Right ventricle myocardium inferior (tissue), 1 donor: ENCODE results near the gene CDC34. TPM values are rescaled to one million over a fixed set of nuclear protein-coding genes. Genes with fewer than 3 reads are reported as not detected.
"Not testable (repeated sequence)": the region's sequence is repeated elsewhere in the genome, so short reads cannot be mapped to it uniquely, and the experiment has no call there.

ENCODE experiments used
- ATAC-seq: fragments of 200-7000 bp; cut with Tn5 transposase; one replicate; pipeline ENCODE4 v1.9.1; 2020; ENCODE audit warnings: mild to moderate bottlenecking, moderate library complexity
- DNase-seq: peaks from one replicate; pipeline ENCODE4 v3.0.0; 2021; ENCODE audit errors: missing footprints
- intact Hi-C: fragments of 100-400 bp; cut with DNase I; formaldehyde crosslinking; loops from one replicate; pipeline ENCODE4 v1.11.0; 2022
- total RNA-seq: library from RNA; stranded (reverse); fragmentation: NEBNext Ultra II Directional; extraction: Animal tissue kit (Norgen Biotek cat#: 25700); gene quantifications from one replicate; pipeline ENCODE4 v1.2.1, GENCODE V29; 2021
- donor health status: DM: no; HTN: yes; CAD: no; lungs with severe emphysema.

The CDC34 gene
- total RNA-seq, 1 donor from 2014 or later: 109 TPM

DNA sequence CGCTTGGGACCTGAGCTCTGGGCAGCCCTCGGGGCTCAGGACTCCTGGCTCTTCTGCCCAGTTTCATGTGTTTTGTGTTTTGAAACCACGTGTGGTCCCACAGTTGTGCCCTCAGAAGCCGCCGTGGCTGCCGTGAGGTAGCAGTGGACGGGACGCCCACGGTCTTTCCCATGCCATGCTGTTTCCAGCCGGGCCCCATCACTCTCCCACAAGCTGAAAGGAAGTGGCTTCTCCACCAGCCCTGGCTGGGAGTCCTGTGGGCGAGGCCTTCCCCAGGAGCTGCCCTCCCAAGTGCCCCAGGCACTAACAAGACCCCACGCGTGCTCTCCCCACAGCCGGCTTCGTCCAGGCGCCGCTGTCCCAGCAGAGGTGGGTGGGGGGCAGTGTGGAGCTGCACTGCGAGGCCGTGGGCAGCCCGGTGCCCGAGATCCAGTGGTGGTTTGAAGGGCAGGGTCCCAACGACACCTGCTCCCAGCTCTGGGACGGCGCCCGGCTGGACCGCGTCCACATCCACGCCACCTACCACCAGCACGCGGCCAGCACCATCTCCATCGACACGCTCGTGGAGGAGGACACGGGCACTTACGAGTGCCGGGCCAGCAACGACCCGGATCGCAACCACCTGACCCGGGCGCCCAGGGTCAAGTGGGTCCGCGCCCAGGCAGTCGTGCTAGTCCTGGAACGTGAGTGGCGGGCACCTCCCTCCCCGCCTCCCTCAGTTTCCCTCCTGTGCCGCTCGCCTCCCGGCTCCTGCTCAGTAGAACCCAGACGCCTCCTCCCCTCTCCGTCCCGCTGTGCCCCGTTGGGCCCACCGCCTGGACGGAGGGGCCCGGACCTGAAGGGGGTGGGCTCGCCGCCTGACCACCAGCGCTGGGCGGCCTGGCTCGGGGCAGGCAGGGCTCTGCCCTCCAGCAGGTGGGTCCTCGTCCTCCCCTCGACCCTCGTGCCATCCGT, 46.2 kb downstream of the CDC34 start:
- ATAC-seq (no peak), DNase-seq (peak; percentile 76)
- intact Hi-C loops: loop anchor here (5.0 to 10.0 kb wide), 2 partner anchors 85 to 217 kb away; partner anchors contain the start of genes PTBP1 and RNF126

DNA sequence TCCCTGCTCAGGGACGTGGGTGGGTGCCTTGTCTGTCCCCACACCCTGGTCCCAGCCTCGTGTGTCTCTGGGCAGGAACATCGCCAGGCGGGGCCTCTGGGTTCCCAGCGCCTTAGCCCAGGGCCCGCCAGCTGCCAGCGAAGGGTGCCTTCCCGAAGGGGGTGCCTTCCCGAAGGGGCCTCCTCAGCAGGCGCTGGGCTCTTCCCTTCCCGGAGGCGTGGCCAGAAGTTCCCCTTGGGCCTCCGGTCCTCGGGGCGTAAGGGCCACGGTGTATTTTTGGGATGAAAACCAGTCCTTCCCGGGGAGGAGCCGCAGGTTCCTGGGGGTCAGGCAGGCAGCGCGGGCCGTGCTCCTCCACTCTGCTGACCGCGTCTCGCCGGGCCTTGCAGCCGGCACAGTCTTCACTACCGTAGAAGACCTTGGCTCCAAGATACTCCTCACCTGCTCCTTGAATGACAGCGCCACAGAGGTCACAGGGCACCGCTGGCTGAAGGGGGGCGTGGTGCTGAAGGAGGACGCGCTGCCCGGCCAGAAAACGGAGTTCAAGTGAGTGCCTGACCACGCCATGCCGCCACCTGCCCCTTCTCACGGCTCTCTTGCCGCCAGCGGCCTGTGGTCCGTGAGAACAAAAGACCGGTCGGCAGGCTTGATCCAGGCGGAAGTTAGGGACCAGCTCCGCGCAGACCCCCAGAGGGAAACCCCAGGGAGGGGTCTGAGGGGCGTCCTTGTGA, 47.7 kb downstream of the CDC34 start:
- DNase-seq: peak; percentile 61
- no peak for ATAC-seq
- intact Hi-C loops: loop anchor here (5.0 to 10.0 kb wide), 2 partner anchors 83 to 216 kb away; partner anchors contain the start of genes PTBP1 and RNF126

DNA sequence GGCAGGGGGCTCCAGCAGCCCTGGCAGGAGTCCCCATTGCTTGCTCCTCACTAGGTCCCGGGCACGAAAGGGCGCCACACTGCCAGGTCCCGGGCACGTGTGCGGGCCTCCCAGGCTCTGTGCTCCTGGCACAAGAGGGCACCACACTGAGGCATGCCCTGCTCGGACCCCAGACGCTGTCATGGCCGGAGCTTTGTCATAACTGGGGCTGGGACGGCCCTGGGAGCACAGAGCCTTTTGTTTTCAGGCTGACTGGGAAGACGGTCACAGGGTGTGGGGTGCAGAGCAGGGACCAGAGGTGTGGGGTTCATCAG, 48.2 kb downstream of the CDC34 start:
- intact Hi-C loops: loop anchor here (5.0 to 10.0 kb wide), 3 partner anchors 83 to 215 kb away; partner anchors contain the start of genes PTBP1 and RNF126
- DNase-seq: no peak

DNA sequence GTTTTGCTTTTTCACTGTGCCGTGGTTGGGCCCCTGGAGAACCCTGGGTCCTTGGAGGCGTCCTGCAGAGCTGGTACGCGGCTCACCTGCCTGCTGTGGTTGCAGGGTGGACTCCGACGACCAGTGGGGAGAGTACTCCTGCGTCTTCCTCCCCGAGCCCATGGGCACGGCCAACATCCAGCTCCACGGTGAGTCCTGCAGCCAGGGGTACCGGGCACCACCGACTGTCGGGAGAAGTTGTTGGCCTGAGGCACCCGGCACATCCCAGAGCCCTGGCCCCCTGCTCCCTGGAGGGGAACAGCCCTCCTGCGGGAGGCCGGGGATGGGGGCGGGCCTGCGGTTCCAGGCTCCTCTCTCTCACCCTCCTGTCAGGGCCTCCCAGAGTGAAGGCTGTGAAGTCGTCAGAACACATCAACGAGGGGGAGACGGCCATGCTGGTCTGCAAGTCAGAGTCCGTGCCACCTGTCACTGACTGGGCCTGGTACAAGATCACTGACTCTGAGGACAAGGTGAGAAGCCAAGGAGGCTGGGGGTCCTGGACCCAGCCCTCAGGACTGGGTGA, 48.8 kb downstream of the CDC34 start:
- ATAC-seq (no peak), DNase-seq (no peak)
- intact Hi-C loops: loop anchor here (10.0 kb wide), 1 partner anchor 154 kb away; no protein-coding TSS in a partner anchor

More for the DNA sequence above, 48.2 kb downstream of the CDC34 start:
- no peak for ATAC-seq

DNA sequence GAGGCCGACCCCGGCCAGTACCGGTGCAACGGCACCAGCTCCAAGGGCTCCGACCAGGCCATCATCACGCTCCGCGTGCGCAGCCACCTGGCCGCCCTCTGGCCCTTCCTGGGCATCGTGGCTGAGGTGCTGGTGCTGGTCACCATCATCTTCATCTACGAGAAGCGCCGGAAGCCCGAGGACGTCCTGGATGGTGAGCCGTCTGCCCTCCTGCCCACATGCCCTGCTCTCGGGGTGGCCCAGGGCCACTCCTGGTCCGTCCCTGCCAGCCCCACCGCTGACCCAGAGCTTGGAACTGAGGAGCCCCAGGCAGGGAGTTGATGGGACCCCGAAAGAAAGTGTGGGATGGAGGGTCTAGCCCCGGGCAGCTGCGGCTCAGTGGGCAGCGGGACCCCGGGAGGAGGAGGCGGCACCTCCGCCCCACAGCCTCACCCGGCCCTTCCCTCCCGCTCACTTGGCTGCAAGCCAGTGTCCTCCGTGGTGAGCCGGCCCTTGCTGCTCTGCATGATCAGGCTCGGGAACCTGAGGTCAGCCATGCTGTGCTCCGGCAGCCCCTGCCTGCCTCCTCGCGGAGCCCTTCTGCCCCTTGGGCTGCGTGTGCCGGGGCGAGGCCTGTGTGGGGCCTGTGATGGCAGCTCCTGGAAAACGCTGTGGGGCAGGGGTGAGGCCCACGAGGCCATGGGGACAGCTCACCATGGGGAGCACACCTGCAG, 50.0 kb downstream of the CDC34 start:
- no peak for DNase-seq
- no peak for ATAC-seq
- intact Hi-C loops: loop anchor here (10.0 kb wide), 1 partner anchor 153 kb away; no protein-coding TSS in a partner anchor

DNA sequence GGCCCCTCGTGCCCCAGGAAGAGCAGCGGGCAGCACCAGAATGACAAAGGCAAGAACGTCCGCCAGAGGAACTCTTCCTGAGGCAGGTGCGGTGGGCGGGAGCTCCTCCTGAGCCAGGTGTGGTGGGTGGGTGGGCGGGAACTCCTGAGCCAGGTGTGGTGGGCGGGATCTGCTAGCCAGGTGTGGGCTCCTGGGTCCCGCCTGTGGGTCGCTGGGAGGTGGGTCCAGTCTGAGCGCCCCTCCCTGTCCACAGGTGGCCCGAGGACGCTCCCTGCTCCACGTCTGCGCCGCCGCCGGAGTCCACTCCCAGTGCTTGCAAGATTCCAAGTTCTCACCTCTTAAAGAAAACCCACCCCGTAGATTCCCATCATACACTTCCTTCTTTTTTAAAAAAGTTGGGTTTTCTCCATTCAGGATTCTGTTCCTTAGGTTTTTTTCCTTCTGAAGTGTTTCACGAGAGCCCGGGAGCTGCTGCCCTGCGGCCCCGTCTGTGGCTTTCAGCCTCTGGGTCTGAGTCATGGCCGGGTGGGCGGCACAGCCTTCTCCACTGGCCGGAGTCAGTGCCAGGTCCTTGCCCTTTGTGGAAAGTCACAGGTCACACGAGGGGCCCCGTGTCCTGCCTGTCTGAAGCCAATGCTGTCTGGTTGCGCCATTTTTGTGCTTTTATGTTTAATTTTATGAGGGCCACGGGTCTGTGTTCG, 51.1 kb downstream of the CDC34 start:
- ATAC-seq: no peak
- DNase-seq: no peak
- intact Hi-C loops: loop anchor here (10.0 kb wide), 1 partner anchor 152 kb away; no protein-coding TSS in a partner anchor

DNA sequence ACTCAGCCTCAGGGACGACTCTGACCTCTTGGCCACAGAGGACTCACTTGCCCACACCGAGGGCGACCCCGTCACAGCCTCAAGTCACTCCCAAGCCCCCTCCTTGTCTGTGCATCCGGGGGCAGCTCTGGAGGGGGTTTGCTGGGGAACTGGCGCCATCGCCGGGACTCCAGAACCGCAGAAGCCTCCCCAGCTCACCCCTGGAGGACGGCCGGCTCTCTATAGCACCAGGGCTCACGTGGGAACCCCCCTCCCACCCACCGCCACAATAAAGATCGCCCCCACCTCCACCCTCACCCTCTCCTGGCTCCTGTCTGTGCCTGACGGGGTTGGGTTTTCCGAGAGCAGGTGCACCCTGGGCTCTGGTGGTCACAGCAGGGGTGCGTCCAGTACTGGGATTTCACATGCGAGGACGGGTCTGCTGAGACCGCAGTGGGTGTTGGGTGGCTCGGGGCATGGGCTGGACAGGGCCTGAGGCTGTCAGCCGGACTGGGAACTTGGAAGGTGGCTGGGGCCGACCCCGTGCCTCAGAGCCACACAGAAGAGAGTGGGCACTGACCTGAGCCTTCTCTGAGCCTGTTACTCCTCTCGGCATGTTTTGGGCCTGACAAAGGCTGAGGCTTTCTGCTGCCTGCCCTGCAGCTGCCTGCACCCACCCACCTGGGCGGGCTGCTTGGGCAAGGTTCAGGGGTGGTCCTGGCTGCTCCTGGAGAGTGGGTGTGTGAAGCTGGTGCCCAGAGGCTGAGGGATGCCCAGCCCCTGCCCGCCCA, 51.8 kb downstream of the CDC34 start:
- intact Hi-C loops: loop anchor here (10.0 kb wide), 1 partner anchor 151 kb away; no protein-coding TSS in a partner anchor
- DNase-seq (no peak), ATAC-seq (no peak)

DNA sequence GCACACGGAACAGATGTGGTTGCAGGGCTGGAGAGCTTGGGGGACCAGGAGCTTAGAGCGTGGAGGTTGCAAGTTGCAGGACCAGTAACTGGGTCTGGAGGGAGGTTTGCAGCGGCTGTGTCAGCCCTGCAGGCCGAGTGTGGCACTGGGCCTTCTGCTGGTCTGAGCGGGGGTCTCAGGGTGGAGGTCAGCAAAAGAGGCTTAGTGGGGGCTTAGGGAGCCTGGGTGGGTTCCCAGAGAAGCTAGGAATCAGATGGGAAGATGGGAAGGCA, 52.3 kb downstream of the CDC34 start:
- ATAC-seq (no peak), DNase-seq (no peak)
- intact Hi-C loops: loop anchor here (10.0 kb wide), 1 partner anchor 151 kb away; no protein-coding TSS in a partner anchor

DNA sequence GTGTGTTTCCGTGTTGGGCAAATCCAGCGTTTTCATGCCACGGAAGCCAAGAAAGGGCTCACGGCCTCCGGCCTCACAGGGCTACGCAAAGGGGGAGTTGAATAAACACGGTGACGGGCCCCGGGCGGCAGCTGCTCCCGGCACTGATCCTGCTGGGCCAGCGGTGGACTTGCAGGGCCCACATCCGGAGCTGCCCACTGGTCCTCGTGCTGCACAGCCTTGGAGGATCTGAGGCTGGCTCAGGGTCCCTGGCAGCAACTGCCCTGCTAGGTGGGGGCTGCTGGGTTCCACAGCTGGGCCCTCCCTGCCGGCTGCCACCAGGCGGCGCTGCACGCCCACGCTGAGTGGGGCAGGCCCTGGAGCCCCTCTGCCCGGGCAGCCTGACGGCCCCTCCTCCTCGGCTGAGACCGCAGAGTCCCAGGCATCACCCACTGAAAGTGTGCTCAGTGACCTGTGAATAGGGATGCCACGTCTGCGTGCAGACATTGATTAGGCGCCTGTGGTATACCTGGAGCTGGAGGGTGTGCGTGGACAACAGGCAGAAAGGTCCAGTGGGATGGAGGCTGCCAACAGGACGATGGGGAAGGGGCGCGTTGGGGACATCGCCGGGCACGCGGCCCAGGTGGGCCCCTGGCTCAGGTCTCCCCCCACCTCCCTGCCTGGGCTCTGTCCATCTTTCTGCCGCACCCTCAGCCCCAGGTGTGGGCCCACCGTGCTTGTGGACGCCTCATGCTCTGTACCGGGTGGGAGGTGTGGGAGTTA, 52.9 kb downstream of the CDC34 start:
- ATAC-seq: peak; percentile 70
- intact Hi-C loops: loop anchor here (10.0 kb wide), 1 partner anchor 150 kb away; no protein-coding TSS in a partner anchor
- DNase-seq: peak; percentile 83

DNA sequence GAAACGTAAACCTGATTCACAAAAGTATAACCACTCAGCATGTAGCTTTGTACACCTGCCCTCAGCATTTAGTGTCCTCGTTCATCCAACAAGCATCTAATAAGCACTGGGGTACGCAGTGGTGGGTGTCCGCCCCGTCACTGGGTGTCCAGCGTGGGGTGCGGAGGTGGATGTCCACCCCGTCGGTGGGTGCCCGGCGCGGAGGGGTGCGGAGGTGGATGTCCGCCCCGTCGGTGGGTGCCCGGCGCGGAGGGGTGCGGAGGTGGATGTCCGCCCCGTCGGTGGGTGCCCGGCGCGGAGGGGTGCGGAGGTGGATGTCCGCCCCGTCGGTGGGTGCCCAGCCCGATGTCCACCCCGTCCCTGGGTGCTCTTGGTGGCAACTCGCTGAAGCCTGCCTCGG, 53.6 kb downstream of the CDC34 start:
- intact Hi-C loops: loop anchor here (10.0 kb wide), 1 partner anchor 150 kb away; no protein-coding TSS in a partner anchor
- DNase-seq, ATAC-seq: not testable (repeated sequence)

DNA sequence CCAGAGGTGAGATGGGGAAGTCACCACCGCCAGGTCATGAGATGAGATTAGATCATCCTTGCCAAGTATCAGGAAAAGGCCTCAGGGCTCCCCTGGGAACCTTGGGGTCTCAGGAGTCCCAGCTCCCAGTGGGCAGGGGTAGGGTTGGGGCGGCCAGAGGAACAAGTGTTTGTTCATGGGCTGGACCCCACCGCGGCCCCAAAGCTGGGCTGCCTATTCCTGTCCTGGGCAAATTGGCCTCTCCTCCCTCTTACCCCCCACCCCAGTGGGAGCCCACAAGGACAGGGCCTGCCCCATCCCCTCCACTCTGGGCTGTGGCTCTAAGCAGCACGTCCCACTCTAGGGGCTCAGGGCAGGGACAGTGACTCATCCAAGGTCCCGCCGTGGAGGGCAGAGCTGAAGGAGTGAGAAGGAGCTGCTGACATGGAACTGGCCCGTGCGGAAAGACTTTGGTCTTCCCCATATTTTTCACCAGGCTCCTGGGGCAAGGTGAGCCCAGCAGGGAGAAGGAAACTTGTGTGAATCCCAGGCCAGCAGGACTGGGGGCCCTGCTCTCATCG, 54.1 kb downstream of the CDC34 start:
- ATAC-seq (no peak), DNase-seq (no peak)
- intact Hi-C loops: loop anchor here (10.0 kb wide), 1 partner anchor 149 kb away; no protein-coding TSS in a partner anchor

DNA sequence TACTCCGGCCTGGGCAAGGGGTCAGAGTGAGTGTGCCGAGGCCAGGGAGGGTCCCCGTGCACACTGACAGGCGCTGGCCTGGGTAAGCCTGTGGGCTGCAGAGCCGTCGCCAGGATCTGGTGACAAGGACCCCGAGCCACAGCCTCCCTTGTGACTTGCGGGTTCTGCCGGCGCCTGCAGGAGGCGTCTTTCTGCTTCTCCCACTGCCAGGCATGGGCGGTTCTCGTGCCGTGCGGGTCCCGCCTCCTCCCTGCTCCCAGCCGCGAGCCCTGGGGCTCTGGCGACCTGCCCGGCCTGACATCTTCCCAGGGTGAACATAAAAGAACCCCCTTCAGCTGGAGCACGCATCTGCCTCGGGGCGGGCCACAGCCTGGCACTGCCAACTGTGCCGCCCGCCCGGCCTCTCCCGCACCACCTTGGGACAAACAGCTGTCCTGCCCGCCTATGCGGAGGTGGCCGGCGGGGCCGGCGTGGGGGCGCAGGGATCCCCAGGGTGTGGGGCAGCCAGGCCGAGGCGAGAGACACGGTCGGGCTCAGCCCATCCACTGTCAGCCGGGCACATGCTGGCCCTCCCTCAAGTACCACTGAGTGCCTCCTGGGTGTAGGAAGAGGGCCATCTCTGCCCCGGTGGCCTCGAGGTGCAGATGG, 56.7 kb downstream of the CDC34 start:
- intact Hi-C loops: loop anchor here (10.0 kb wide), 1 partner anchor 147 kb away; no protein-coding TSS in a partner anchor
- ATAC-seq: peak; percentile 11
- DNase-seq: peak; percentile 80

DNA sequence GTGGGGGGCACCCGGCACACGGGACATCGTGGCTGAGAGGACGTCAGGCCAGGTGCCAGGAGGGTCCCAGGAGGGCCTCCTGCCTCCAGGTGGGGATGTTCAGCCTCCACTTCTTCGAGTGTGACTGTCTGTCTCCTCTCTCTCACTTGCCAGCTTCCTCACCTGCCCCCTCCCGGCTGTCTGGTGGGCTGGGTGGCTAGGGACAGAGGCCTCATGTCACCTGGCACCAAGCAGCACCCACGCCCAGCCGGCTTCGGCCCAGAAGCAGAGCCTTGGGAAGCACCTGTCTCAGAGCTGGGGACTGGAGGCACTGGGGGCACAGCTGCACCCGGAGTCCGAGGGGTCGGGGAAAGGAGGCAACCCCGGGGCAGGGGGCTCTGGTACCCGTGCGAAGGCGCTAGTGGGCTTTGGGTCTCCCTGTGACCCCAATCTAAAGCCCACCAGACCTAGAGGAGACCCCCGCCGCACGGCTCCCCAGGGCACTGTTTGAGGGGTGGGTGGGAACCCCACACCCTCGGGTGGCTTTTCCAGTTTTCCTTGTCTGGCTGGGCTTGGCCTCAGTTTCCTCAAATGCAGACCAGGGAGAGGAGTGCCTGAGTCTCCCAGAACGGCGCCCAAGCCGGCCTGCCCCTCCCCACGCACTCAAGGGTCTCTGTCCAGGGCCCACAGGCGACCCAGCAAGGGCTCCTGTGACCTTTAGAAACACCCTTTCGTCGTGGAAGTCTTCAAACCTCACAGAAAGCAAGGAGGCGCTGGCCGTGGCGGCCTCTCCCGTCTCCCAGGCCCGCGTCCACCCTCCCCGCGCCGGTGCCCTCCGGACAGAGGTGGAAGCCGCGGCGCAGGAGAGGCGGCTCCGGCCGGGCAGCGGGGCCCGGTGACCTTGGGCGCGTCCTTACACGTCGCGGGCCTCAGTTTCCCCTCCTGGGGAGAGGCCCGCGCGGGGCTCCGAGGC, 57.5 kb downstream of the CDC34 start:
- intact Hi-C loops: loop anchor here (10.0 kb wide), 1 partner anchor 146 kb away; no protein-coding TSS in a partner anchor
- no peak for ATAC-seq
- DNase-seq: no peak

DNA sequence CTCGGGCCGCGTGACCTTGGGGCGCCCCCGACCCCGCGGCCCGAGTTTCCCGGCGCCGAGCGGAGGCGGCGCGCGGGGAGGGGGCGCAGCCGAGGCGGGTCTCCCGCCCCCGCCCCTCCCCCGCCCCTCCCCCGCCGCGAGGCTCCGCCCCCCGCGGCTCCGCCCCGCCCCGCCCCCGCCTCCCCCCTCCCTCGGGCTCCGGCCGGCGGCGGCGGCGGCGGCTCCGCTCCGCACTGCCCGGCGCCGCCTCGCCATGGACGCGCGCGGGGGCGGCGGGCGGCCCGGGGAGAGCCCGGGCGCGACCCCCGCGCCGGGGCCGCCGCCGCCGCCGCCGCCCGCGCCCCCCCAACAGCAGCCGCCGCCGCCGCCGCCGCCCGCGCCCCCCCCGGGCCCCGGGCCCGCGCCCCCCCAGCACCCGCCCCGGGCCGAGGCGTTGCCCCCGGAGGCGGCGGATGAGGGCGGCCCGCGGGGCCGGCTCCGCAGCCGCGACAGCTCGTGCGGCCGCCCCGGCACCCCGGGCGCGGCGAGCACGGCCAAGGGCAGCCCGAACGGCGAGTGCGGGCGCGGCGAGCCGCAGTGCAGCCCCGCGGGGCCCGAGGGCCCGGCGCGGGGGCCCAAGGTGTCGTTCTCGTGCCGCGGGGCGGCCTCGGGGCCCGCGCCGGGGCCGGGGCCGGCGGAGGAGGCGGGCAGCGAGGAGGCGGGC, 58.3 kb downstream of the CDC34 start, which contains the start of gene HCN2:
HCN2 (plus strand) TSS at position 189 of the 703 bp plus-strand sequence; CDS start at position 254, 65 bp downstream.
- ATAC-seq: no peak
- intact Hi-C loops: loop anchor here (10.0 kb wide), 1 partner anchor 145 kb away; no protein-coding TSS in a partner anchor
- no peak for DNase-seq
